SK-N-SH (cell line): Measurements from ENCODE around the gene RAPGEF1.

Source experiments
- FOXJ3 ChIP-seq: sonication (generic); formaldehyde crosslinking; IDR thresholded peaks from 2 replicates; pipeline ENCODE4 v1.5.1; 2020; ENCODE audit warnings: mild to moderate bottlenecking, missing genetic modification reagents
- NFIC ChIP-seq: IDR thresholded peaks from 2 replicates; pipeline ENCODE4 v1.4.0; 2012; ENCODE audit warnings: borderline replicate concordance
- POLR2AphosphoS5 ChIP-seq: IDR thresholded peaks from 2 replicates; pipeline ENCODE4 v1.6.1; 2012; ENCODE audit warnings: low read depth, low read length
- RFX5 ChIP-seq: IDR thresholded peaks from 2 replicates; pipeline ENCODE4 v1.6.1; 2012; ENCODE audit warnings: mild to moderate bottlenecking, improper control_type of control experiment, low read length
- TCF12 ChIP-seq: IDR thresholded peaks from 2 replicates; pipeline ENCODE4 v1.4.0; 2012
- TF ChIP-seq, protein P1 (sequence below): fragments of 200-600 bp; sonication (generic); IDR thresholded peaks from 2 replicates; pipeline ENCODE4 v1.6.1; 2017; ENCODE audit warnings: antibody characterized with exemption, mild to moderate bottlenecking, moderate library complexity
- TF ChIP-seq, protein P2 (sequence below): IDR thresholded peaks from 2 replicates; pipeline ENCODE4 v1.4.0; 2012; ENCODE audit warnings: low read depth, borderline replicate concordance

DNA sequence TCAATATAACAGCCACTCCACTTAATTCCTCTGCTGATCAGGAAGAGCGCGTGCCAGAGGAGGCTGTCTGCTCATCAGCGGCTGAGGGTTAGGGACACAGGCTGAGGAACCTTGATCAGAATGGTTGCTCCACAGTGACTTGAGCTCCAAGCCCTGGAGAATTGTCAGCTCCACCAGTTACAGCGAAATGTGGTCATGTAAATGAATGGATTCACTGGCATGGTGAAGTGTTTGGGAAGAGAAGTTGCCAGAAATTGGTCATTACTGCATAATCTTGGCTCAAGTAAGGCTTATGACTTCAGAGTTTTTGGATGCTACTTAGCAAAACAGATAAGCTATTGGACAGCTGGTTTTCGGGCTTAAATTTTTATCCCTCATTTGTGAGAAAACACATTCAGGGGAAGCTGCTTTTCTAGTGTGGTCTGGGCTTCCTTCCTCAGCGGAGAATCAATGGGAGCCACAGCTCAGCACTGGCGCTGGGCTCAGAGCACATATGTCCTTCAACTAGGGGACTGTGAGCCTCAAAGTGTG, 129.6 kb downstream of the RAPGEF1 start:
- TF ChIP-seq, protein P1, sequence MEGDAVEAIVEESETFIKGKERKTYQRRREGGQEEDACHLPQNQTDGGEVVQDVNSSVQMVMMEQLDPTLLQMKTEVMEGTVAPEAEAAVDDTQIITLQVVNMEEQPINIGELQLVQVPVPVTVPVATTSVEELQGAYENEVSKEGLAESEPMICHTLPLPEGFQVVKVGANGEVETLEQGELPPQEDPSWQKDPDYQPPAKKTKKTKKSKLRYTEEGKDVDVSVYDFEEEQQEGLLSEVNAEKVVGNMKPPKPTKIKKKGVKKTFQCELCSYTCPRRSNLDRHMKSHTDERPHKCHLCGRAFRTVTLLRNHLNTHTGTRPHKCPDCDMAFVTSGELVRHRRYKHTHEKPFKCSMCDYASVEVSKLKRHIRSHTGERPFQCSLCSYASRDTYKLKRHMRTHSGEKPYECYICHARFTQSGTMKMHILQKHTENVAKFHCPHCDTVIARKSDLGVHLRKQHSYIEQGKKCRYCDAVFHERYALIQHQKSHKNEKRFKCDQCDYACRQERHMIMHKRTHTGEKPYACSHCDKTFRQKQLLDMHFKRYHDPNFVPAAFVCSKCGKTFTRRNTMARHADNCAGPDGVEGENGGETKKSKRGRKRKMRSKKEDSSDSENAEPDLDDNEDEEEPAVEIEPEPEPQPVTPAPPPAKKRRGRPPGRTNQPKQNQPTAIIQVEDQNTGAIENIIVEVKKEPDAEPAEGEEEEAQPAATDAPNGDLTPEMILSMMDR: no peak
- TF ChIP-seq POLR2AphosphoS5: no peak
- TF ChIP-seq, protein P2, sequence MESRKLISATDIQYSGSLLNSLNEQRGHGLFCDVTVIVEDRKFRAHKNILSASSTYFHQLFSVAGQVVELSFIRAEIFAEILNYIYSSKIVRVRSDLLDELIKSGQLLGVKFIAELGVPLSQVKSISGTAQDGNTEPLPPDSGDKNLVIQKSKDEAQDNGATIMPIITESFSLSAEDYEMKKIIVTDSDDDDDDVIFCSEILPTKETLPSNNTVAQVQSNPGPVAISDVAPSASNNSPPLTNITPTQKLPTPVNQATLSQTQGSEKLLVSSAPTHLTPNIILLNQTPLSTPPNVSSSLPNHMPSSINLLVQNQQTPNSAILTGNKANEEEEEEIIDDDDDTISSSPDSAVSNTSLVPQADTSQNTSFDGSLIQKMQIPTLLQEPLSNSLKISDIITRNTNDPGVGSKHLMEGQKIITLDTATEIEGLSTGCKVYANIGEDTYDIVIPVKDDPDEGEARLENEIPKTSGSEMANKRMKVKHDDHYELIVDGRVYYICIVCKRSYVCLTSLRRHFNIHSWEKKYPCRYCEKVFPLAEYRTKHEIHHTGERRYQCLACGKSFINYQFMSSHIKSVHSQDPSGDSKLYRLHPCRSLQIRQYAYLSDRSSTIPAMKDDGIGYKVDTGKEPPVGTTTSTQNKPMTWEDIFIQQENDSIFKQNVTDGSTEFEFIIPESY: no peak
- no peak for TF ChIP-seq RFX5
- no peak for TF ChIP-seq TCF12
- TF ChIP-seq FOXJ3 (CRISPR knock-in tag): no peak
- no peak for TF ChIP-seq NFIC
